NT2/D1 (cell line): ENCODE results near the gene LYPD6B.

Source experiments
- SUZ12 ChIP-seq: IDR thresholded peaks from 2 replicates; pipeline ENCODE4 v1.6.1; 2011; ENCODE audit not compliant: insufficient read length, insufficient read depth; ENCODE audit errors: extremely low read depth
- ZNF274 ChIP-seq: IDR thresholded peaks from 2 replicates; pipeline ENCODE4 v1.6.1; 2011; ENCODE audit warnings: mild to moderate bottlenecking, low read depth, low read length

GRCh38 chr2:149236410-149236809 lies 197.9 kb downstream of the LYPD6B start:
- TF ChIP-seq ZNF274: no peak
- no peak for TF ChIP-seq SUZ12
